ENCODE results near the gene SCUBE3.
A peak's percentile ranks its signal among the peaks of the same experiment; 100 is the strongest.

DNA sequence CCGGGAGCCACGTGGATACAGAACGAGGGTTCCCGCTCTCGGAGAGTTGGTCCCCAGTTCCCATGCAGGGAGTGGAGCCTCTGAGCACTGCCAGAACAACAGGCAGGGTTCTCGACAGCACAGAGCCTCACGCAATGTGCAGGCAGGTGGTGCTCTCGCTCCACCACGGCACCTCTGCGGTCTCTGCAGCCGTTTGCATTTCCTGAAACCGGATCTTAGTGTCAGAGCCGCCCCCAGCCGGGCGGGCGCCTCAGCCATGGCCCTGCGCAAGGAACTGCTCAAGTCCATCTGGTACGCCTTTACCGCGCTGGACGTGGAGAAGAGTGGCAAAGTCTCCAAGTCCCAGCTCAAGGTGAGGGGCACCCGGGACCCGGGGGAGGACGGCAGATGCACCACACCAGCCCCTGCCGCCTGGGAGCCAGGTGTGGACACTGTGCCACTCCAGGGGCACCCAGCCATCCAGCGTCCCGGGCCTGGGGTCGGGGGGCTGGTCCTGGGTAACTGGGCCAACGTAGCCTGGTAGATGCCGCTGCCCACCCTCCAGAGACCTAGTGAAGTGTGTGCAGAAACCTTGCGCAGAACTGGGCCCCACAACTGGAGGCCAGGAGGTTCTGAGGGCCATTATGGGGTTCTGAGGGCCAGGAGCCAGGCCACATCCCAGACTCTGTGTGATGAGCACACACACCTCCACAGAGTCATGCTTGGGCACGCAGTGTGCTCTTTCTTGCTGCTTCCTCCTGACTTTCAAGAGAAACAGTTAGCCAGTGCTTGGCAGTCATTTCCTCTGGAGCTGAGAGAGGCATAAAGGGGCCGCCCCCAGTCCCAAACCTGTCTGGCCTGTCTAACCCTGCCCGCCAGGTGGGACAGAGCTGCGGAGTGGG, 84.1 kb downstream of the SCUBE3 start, which contains the start of gene DEF6:
- peak; percentile 71 for TF ChIP-seq ZNF263 (CRISPR knock-in tag; IDR thresholded peaks at IDR 0.05)
- TF ChIP-seq GABPA (IDR thresholded peaks at IDR 0.05; ENCODE audit: low read depth, low read length), result no peak
- peak; percentile 69 for TF ChIP-seq GABPA (CRISPR knock-in tag; IDR thresholded peaks at IDR 0.05; ENCODE audit: low read depth)
- TF ChIP-seq SRSF4 (IDR thresholded peaks at IDR 0.05; ENCODE audit: low read depth, low read length, poor library complexity, severe bottlenecking), result no peak
- no peak for TF ChIP-seq IKZF1 (IDR thresholded peaks at IDR 0.05)
- no peak for TF ChIP-seq NCOA5 (CRISPR knock-in tag; IDR thresholded peaks at IDR 0.05)
